DMS153 treated with DMSO at 0.1 percent for 48 hours (cell line): ENCODE data around the gene CYP3A5.

Source experiments
- DNase-seq: peaks from one replicate; lab custom pipeline; 2025; ENCODE audit not compliant: unreplicated experiment; lab: John Stamatoyannopoulos, UW

The CYP3A5 gene

GRCh38 chr7:99616359-99617191 lies 63.2 kb downstream of the CYP3A5 start, which contains the start of gene ZSCAN25:
TSS of gene ZSCAN25 (plus strand) at chr7:99616946. CDS start at chr7:99619607, 2,661 bp downstream.
- DNase-seq = peak; percentile 87

GRCh38 chr7:99615989-99616358 lies 63.8 kb downstream of the CYP3A5 start:
- DNase-seq = no peak

- no peak for DNase-seq
Measured at GRCh38 chr7:99614495-99614894, 65.3 kb downstream of the CYP3A5 start.

GRCh38 chr7:99607548-99607947 lies 72.2 kb downstream of the CYP3A5 start:
- DNase-seq = no peak

- no peak for DNase-seq
Measured at GRCh38 chr7:99606531-99606930, 73.3 kb downstream of the CYP3A5 start.

- no peak for DNase-seq
Measured at GRCh38 chr7:99605527-99605926, 74.3 kb downstream of the CYP3A5 start.

GRCh38 chr7:99601656-99602310 lies 78.0 kb downstream of the CYP3A5 start:
- no peak for DNase-seq

GRCh38 chr7:99599836-99600235 lies 80.0 kb downstream of the CYP3A5 start:
- no peak for DNase-seq
